SU-DHL-6 (cell line): ENCODE measurements around the gene SLC16A7.

Source experiments
- CTCF ChIP-seq: fragments of 200-600 bp; sonication (generic); IDR thresholded peaks from one replicate; pipeline ENCODE4 v1.5.1; 2017; ENCODE audit warnings: antibody characterized with exemption, mild to moderate bottlenecking, low read length, moderate library complexity; ENCODE audit not compliant: insufficient read depth, poor library complexity, severe bottlenecking
- EZH2phosphoT487 ChIP-seq: fragments of 200-600 bp; sonication (generic), shearing (Covaris generic); conservative IDR thresholded peaks from 2 replicates; pipeline ENCODE4 v1.6.1; 2018; ENCODE audit warnings: mild to moderate bottlenecking, antibody characterized with exemption, low read length, moderate library complexity, mixed read lengths

- TF ChIP-seq CTCF (no peak), EZH2phosphoT487 (no peak)
Observed at GRCh38 chr12:59548930-59549329, 46.9 kb upstream of the SLC16A7 start.
